ENCODE results near the gene SLC38A1.

The SLC38A1 gene

DNA sequence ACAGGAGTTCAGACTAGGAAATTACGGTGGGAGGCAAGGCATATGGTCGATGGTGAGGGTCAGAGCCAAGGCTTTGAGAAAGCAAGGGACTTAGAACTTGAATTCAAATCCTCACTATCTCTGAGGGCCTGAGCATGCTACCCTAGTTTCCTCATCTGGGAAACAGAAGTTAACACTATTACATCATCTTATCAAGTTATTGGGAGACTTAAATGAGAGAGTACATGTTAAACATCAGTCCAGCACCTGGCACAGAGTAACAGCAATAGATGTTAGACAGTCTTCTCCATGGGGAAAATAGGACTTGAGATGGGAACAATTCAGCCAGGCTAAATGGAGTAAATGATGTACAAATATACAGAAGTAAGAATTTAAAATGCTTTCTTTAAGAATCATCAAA, 38.5 kb downstream of the SLC38A1 start:
- no peak for DNase-seq

GRCh38 chr12:46227616-46228015, 41.2 kb downstream of the SLC38A1 start:
- DNase-seq: no peak

DNA sequence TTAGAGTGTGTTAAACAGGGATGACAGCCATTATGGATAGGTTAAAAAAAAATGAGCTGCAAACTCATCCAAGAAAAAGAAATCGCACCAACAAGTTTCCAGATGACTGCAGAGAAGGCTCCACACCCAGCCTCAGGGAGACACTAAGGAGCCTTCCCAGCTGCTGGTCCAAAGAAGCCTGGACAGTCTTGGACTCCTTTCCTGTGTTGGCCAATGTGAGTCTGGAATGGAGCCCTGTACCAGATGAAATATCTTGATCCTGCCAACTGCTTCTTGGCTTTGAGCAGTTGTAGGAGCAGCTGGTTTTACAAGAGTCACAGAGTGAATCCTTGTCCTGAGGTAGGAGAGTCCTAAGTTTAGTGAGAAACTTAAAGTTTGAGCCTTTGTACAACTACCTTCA, 44.5 kb downstream of the SLC38A1 start:
- no peak for DNase-seq

- DNase-seq: no peak
Measured at GRCh38 chr12:46223047-46223446, 45.8 kb downstream of the SLC38A1 start.

- DNase-seq: no peak
Measured at GRCh38 chr12:46222636-46223035, 46.2 kb downstream of the SLC38A1 start.

DNA sequence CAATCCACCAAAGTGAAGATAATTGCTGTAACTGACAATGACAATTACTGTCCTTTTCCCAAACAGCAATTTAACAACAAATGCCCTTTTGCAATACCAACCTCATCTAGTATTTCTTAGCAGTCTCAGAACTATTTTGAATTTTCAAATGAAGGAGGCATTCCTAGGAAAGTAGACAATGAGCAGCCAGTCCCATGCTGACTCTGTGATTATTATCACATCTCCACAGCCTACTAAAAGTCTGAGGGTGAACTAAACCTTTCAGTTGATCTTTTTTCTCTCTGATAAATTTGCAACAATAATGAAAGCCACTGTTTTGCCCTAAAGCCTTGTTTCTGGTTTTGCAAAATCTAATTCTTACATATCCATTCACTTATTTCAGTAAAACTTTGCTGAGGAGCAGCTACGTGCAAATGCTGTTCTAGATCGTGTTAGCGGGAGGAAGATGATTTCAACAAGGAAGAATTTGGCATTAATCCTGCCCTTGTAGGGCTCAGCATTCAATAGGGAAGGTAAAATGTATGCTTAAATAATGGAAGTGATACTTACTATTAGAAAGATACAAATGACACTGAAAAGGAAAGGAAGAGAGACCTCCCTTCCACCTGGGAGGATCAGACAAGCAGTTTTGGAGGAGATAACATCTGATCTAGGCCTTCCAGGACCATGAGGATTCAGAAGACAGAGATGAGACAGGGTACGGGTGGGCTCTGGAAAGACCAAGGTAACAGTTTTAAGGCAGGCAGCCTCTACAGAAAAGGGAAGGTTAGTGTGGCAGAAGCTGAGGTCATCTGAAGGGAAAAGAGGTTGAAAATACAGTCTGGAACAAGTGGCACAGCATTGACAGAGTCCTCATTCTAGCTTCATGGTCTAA, 47.4 kb downstream of the SLC38A1 start:
- DNase-seq: peak; percentile 37

DNA sequence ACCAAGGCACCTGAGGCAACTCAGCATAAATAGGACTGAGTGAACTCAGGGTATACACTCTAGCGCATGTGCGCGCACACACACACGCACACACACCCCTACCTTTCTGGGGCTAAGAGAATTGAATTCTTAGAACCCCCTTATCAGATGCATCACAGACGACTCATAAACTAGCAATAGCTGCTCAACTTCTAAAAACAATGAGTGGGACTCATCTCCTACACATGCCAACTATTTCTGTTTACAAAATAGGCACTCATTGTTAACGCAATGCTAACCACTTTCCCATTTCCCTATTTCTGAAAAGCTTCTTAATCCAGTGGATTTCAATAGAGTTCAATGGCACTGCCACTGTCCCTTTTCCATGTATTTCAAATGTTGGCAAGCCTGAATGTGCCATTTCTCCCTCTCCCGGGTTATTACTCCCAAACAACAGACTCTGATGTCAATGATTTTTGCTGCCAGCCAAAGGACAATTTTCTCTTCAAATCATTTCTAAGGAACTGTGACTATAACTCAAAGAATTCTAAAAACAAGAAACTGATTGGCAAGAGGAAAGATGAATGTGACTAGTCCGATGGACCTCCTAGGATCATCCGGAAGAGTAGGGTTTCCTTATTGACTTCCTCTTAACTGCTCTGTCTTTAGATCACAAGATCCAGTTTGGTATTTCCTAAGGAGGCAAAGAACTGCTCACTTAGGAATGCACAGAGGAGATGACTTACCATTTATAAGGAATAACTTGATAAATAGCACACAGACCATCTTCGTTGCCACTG, 48.8 kb downstream of the SLC38A1 start:
- DNase-seq: no peak

DNA sequence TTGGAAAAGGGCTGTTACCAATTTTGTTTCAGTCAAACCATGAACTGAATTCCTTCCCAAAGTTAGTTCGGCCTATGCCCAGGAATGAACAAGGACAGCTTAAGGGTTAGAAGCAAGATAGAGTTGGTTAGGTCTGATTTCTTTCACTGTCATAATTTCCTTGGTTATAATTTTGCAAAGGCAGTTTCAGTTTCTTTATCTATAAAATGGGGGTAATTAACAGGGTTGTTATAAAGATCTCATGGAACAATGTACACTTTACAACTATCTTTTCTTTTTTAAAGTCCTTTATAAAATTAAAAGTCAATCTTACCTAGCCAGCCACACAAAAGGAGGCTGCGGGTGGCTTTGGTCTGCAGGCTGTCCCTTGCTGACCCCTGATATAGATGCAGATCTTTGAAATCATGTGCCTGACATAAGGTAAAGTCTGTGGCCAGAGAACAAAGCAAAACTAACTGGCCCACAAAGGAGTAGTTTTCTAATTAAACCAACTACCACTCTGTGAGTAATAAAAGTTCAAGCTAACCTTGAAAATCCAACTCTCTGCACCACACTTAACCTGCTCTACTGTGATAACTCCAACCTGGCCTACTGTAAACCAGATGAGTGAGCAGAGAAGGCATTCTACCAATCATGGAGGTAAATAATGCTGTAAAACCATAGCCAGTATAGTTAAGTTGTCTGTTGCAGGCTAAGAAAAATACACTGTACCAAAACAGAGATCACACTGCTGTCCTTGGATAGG, 49.5 kb downstream of the SLC38A1 start:
- no peak for DNase-seq

DNA sequence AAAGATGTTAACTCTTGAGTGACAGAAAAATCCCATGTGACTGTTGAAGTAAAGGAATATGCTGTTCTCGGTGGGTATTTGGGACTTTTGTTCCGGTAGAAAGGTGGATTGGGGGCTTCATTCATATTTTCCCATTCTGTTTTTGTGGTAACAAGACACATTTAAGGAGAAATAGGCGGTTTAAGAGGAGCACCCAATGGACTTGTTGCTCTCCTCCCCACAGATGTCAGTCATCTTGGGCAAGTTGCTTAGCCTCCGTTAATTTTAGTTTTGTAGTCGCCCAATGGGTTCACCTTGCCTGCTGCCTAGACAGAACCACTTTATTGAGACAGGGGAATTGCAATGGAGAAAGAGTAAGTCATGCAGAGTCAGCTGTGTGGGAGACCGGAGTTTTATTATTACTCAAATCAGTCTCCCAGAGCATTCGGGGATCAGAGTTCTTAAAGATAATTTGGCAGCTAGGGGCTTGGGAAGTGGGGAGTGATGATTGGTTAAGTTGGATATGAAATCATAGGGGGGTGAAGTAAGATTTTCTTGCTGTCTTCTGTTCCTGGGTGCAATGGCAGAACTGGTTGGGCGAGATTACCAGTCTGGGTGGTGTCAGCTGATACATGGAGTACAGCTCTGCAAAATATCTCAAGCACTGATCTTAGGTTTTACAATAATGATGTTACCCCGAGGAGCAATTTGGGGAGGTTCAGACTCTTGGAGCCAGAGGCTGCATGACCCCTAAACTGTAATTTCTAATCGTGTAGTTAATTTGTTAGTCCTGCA, 50.3 kb downstream of the SLC38A1 start:
- DNase-seq: no peak

GRCh38 chr12:46217541-46218321, 51.1 kb downstream of the SLC38A1 start:
- no peak for DNase-seq

DNA sequence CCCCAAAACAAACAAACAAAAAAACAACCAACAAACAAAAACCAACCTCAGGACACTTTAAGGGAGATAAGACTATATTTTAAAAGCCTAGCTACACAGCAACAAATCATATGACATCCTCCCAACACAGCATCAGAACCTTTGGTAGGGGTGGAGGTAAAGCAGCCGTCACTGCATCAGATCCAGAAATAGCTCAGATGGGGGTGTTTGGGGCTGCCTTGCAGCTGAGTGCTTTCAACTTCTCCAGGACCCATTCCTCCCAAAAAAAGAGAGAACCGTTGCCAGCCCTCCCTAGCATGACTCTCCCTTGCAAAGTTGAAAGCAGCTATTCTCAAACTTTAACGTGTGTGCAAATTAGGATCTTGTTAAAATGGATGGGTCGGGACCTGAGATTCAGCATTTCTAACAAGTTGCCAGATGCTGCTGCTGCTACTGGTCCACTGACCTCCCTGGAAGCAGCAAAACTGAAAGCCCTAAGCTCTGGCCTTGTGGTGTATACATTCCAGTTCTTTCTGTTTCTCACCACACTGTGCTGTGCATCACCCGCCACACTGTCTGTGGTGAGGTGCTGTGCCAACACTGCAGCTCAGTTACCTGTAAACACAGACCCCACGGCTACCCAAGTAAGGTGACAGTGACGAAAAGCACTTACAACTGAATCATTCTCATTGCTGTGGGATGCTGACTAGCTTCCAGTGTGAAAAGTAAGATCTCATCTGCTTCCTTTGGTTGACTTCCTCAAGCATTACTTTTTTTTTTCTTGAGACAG, 54.0 kb downstream of the SLC38A1 start:
- no peak for DNase-seq

DNA sequence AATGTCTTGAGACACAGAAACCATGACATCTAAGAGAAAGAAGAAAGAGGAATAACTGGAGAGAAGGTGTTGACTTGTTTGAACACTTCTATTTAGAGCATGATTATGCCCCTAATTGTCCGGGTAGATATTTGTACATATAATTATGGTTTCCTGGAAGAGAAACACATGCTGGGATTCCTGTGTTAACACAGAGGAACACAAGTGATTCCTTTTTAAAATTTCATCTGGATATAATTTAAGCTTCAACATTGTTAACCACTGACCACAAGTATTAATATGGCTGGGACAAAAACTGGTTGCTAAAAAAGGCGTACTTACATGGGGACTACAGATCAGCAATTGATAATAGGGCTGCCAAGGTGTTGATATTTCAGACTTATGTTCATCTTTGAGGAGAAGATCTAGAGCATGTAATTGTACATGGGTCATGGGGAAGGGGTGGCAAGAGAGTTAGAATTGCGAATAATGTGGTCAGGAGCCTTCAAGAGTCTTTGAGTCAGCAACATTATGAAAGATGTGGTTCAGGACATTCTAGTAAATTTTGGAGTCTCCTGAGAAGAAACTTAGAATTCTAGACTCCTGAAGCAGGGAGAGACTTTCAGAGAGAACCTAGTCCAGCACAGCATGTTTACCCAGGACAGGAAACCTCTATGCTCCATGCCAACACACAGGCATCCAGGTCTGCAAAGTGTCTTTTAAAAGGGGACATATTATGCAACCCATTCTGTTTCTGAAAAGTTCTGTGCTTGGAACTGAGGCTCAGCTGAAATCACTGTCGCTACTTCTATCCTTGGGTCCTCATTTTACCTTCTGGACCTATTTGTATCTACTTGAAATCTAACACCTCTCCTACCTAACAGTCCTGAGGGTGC, 56.5 kb downstream of the SLC38A1 start:
- no peak for DNase-seq

- peak; percentile 29 for DNase-seq
Measured at GRCh38 chr12:46210873-46211439, 57.9 kb downstream of the SLC38A1 start.

DNA sequence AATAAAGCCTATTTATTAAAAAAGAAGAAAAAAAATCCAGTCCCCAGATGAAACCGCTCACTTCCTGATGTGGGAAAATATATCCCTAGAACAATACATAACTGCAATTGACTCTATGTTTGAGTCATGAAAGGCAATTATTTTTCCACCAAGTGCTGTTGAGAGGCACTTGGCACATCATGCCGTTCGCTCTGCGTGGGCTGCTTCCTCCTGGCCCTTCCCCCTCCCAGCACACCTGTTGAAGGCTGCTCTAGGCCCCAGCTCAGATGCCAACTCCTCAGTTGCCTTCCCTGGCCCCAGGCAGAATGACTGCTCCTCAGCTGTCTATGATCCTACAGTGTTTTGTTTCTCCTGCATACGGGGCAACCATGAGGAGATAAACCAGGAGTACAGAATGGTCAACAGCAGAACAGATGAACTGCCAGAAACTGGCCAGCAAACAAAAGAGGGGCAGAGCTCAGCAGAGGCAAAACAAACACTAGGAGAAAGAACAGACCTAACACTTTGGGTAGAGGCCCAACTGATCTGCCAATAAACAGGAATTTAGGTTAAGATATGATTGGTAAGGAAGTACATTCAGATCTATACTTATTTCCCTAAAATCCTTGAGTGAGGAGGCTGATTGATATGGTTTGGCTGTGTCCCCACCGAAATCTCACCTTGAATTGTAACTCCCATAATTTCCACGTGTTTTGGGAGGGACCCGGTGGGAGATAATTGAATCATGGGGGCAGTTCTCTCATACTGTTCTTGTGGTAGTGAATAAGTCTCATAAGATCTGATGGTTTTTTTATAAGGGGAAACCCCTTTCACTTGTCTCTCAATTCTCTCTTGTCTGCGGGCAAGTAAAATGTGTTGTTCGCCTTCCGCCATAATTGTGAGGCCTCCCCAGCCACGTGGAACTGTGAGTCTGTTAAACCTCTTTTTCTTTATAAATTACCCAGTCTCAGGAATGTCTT, 58.6 kb downstream of the SLC38A1 start:
- no peak for DNase-seq

GRCh38 chr12:46209170-46209569, 59.7 kb downstream of the SLC38A1 start:
- DNase-seq: no peak

DNA sequence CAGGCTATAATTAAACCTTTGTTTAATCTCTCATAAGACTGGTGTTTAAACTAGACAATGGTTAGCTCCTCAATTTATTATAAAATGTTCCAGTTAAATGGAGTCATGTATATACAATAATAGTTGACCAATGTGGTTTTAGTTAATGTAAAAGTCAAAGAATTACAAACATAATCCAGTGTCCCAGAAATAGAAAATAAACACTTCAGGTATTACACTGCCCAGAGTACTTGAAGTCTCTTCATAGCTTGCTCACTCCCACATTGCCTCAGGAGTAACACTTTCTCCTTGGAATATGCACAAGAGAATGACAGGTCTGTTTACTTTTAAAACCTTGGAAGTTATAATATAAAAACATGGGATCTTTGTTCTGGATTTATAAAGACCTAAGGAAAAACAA, 60.5 kb downstream of the SLC38A1 start:
- DNase-seq: no peak

GRCh38 chr12:46207644-46208043, 61.2 kb downstream of the SLC38A1 start:
- no peak for DNase-seq

- peak; percentile 48 for DNase-seq
Measured at GRCh38 chr12:46206471-46206870, 62.4 kb downstream of the SLC38A1 start.

Measured in eye (tissue), 1 donor.